ENCODE measurements around the gene SORCS2. TPM values are rescaled to one million over a fixed set of nuclear protein-coding genes. Genes with fewer than 3 reads are reported as not detected.

The SORCS2 gene
- total RNA-seq, 1 experiment from 2014 or later: 0.06 TPM

DNA sequence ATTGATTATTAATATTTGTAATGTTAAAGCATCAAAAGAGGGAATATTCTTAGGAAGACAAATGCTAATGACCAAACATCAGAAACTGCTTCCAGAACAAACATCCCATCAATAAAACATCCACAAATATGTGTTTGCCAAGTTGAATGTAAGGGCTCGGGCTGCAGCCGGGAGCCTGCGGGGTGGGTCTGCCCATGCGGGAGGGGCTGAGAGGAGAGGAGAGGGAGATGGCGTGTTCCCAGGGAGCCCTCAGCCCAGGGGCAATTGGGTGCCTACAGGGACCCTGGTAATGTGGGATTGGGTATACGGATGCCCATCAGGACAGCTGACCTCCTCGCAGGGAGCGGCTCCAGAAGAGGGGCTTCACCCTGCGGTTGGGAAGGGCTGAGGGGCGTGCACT, 280.7 kb downstream of the SORCS2 start:
- peaks cover 15% of the 10 kb centered on the region for H3K4me1 ChIP-seq (ENCODE audit: insufficient read depth, low read length, poor library complexity, severe bottlenecking)
- TF ChIP-seq, protein P1, sequence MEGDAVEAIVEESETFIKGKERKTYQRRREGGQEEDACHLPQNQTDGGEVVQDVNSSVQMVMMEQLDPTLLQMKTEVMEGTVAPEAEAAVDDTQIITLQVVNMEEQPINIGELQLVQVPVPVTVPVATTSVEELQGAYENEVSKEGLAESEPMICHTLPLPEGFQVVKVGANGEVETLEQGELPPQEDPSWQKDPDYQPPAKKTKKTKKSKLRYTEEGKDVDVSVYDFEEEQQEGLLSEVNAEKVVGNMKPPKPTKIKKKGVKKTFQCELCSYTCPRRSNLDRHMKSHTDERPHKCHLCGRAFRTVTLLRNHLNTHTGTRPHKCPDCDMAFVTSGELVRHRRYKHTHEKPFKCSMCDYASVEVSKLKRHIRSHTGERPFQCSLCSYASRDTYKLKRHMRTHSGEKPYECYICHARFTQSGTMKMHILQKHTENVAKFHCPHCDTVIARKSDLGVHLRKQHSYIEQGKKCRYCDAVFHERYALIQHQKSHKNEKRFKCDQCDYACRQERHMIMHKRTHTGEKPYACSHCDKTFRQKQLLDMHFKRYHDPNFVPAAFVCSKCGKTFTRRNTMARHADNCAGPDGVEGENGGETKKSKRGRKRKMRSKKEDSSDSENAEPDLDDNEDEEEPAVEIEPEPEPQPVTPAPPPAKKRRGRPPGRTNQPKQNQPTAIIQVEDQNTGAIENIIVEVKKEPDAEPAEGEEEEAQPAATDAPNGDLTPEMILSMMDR (conservative IDR thresholded peaks at IDR 0.05; ENCODE audit: low read depth, low read length): no peak
- TF ChIP-seq EZH2 (IDR thresholded peaks at IDR 0.05; ENCODE audit: borderline replicate concordance, low read depth, low read length, poor library complexity, severe bottlenecking): no peak
- CTCF ChIA-PET: no interaction called here
- H3K27ac ChIP-seq (ENCODE audit: low read depth, low read length, poor library complexity, severe bottlenecking): no peak overlapping the region
- no peak overlapping the region for H3K4me3 ChIP-seq (ENCODE audit: low read depth, low read length, poor library complexity, severe bottlenecking)
- BruUV-seq (replicated peaks): no TSS peak
- POLR2A ChIA-PET (ENCODE audit: low non-redundant PET): no interaction called here
- H3K36me3 ChIP-seq (ENCODE audit: insufficient read depth, low read length, poor library complexity, severe bottlenecking): no peaks in the 10 kb centered on the region
- intact Hi-C loops (cut with micrococcal nuclease; ENCODE audit: unreplicated experiment): no loop called here
- DNase-seq (ENCODE audit: low spot score): no peak
- no peaks in the 10 kb centered on the region for H3K27me3 ChIP-seq (replicated peaks; ENCODE audit: insufficient read depth, low read depth, low read length, poor library complexity)
- no peaks in the 10 kb centered on the region for H3K9me3 ChIP-seq (ENCODE audit: low read depth, low read length, poor library complexity, severe bottlenecking)

GRCh38 chr4:7474320-7474719, 282.0 kb downstream of the SORCS2 start:
- Histone ChIP-seq H3K4me3 (ENCODE audit: low read depth, low read length, poor library complexity, severe bottlenecking) (no peak overlapping the region), H3K36me3 (ENCODE audit: insufficient read depth, low read length, poor library complexity, severe bottlenecking) (no peaks in the 10 kb centered on the region), H3K27ac (ENCODE audit: low read depth, low read length, poor library complexity, severe bottlenecking) (no peak overlapping the region), H3K27me3 (replicated peaks; ENCODE audit: insufficient read depth, low read depth, low read length, poor library complexity) (no peaks in the 10 kb centered on the region), H3K4me1 (ENCODE audit: insufficient read depth, low read length, poor library complexity, severe bottlenecking) (peaks cover 15% of the 10 kb centered on the region), H3K9me3 (ENCODE audit: low read depth, low read length, poor library complexity, severe bottlenecking) (no peaks in the 10 kb centered on the region)
- intact Hi-C loops (cut with micrococcal nuclease; ENCODE audit: unreplicated experiment): no loop called here
- no TSS peak for BruUV-seq (replicated peaks)
- ChIA-PET POLR2A (ENCODE audit: low non-redundant PET) (no interaction called here), CTCF (no interaction called here)
- no peak for TF ChIP-seq EZH2 (IDR thresholded peaks at IDR 0.05; ENCODE audit: borderline replicate concordance, low read depth, low read length, poor library complexity, severe bottlenecking)
- TF ChIP-seq, protein P1 (conservative IDR thresholded peaks at IDR 0.05; ENCODE audit: low read depth, low read length): no peak
- no peak for DNase-seq (ENCODE audit: low spot score)

DNA sequence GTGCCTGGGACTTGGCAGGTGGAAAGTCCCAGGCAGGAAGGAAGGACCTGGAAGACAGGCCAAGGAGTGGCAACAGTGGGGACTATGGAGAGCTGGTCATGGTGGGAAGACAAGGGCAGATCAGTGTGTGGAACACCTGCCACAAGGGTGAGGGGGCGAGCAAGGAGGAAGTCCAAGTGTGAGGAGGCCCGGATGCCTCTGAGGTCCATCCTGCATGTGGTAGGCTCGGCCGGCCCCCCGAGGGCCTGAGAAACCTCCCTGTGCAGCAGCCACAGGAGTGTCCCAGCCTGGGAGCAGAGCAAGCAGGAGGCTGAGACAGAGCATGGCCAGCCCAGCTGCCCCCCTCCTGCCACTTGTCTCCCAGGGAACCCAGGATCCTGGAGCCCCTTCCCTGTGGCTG, 282.9 kb downstream of the SORCS2 start:
- no peak overlapping the region for H3K27ac ChIP-seq (ENCODE audit: low read depth, low read length, poor library complexity, severe bottlenecking)
- H3K36me3 ChIP-seq (ENCODE audit: insufficient read depth, low read length, poor library complexity, severe bottlenecking): no peaks in the 10 kb centered on the region
- no peaks in the 10 kb centered on the region for H3K9me3 ChIP-seq (ENCODE audit: low read depth, low read length, poor library complexity, severe bottlenecking)
- ChIA-PET POLR2A (ENCODE audit: low non-redundant PET) (no interaction called here), CTCF (no interaction called here)
- TF ChIP-seq, protein P1 (conservative IDR thresholded peaks at IDR 0.05; ENCODE audit: low read depth, low read length): no peak
- TF ChIP-seq EZH2 (IDR thresholded peaks at IDR 0.05; ENCODE audit: borderline replicate concordance, low read depth, low read length, poor library complexity, severe bottlenecking): no peak
- DNase-seq (ENCODE audit: low spot score): no peak
- BruUV-seq (replicated peaks): no TSS peak
- peaks cover 15% of the 10 kb centered on the region for H3K4me1 ChIP-seq (ENCODE audit: insufficient read depth, low read length, poor library complexity, severe bottlenecking)
- intact Hi-C loops (cut with micrococcal nuclease; ENCODE audit: unreplicated experiment): no loop called here
- no peaks in the 10 kb centered on the region for H3K27me3 ChIP-seq (replicated peaks; ENCODE audit: insufficient read depth, low read depth, low read length, poor library complexity)
- H3K4me3 ChIP-seq (ENCODE audit: low read depth, low read length, poor library complexity, severe bottlenecking): no peak overlapping the region

Data from A673 (cell line).